Dermis blood vessel endothelial cell (primary cell): ENCODE results near the gene RSRC1. TPM values are rescaled to one million over a fixed set of nuclear protein-coding genes. Genes with fewer than 3 reads are reported as not detected.
"Not testable (repeated sequence)": the region's sequence is repeated elsewhere in the genome, so short reads cannot be mapped to it uniquely, and the experiment has no call there.

Source experiments
- DNase-seq: peaks from one replicate; pipeline ENCODE4 v3.0.0; 2010
- total RNA-seq: library from RNA; depleted of rRNA; stranded (reverse); fragments of >200 nt; gene quantifications from 2 replicates; pipeline ENCODE4 v1.2.3, GENCODE V29; 2014

Gene RSRC1
- total RNA-seq: 35.7 and 47.4 TPM in 2 replicates

GRCh38 chr3:158109804-158110657, at the start of gene RSRC1:
RSRC1 (plus strand) TSS chr3:158110089; CDS start chr3:158122105, 12,016 bp downstream.
- DNase-seq: peak; percentile 93

GRCh38 chr3:158065574-158065973, 44.3 kb upstream of the RSRC1 start:
- not testable (repeated sequence) for DNase-seq

GRCh38 chr3:158072790-158073189, 37.1 kb upstream of the RSRC1 start:
- DNase-seq: no peak

- no peak for DNase-seq
Measured at GRCh38 chr3:158074591-158074990, 35.3 kb upstream of the RSRC1 start.

GRCh38 chr3:158079599-158079998, 30.3 kb upstream of the RSRC1 start:
- no peak for DNase-seq

GRCh38 chr3:158084651-158085050, 25.2 kb upstream of the RSRC1 start:
- DNase-seq: no peak

- DNase-seq: no peak
Measured at GRCh38 chr3:158085358-158085757, 24.5 kb upstream of the RSRC1 start.

GRCh38 chr3:158085931-158086330, 24.0 kb upstream of the RSRC1 start:
- no peak for DNase-seq

GRCh38 chr3:158086361-158086760, 23.5 kb upstream of the RSRC1 start:
- no peak for DNase-seq

- DNase-seq: no peak
Measured at GRCh38 chr3:158086776-158087175, 23.1 kb upstream of the RSRC1 start.

GRCh38 chr3:158091531-158091930, 18.4 kb upstream of the RSRC1 start:
- DNase-seq: peak; percentile 51

- DNase-seq: no peak
Measured at GRCh38 chr3:158093526-158093925, 16.4 kb upstream of the RSRC1 start.

- no peak for DNase-seq
Measured at GRCh38 chr3:158094235-158095110, 15.4 kb upstream of the RSRC1 start.

- no peak for DNase-seq
Measured at GRCh38 chr3:158095111-158095813, 14.6 kb upstream of the RSRC1 start.

GRCh38 chr3:158095814-158096704, 13.8 kb upstream of the RSRC1 start:
- DNase-seq: peak; percentile 14

- DNase-seq: no peak
Measured at GRCh38 chr3:158097081-158097592, 12.8 kb upstream of the RSRC1 start.

- DNase-seq: peak; percentile 70
Measured at GRCh38 chr3:158097593-158098308, 12.1 kb upstream of the RSRC1 start.

- no peak for DNase-seq
Measured at GRCh38 chr3:158098309-158098639, 11.6 kb upstream of the RSRC1 start.

- no peak for DNase-seq
Measured at GRCh38 chr3:158098834-158099424, 11.0 kb upstream of the RSRC1 start.

- DNase-seq: no peak
Measured at GRCh38 chr3:158100681-158101080, 9.2 kb upstream of the RSRC1 start.
